Skin of body (tissue), 2 donors: Measurements from ENCODE around the gene GRK5. TPM values are rescaled to one million over a fixed set of nuclear protein-coding genes. Genes with fewer than 3 reads are reported as not detected.
"Not testable (repeated sequence)": the region's sequence is repeated elsewhere in the genome, so short reads cannot be mapped to it uniquely, and the experiment has no call there.

Source experiments
- DNase-seq: peaks from one replicate; lab custom pipeline; 2025; lab: John Stamatoyannopoulos, UW
- total RNA-seq: library from RNA; depleted of rRNA; stranded (reverse); fragments of >200 nt; gene quantifications from one replicate; pipeline ENCODE4 v1.2.3, GENCODE V29; 2014

The GRK5 gene
- total RNA-seq, 1 donor from 2014 or later = 10.7 TPM

DNA sequence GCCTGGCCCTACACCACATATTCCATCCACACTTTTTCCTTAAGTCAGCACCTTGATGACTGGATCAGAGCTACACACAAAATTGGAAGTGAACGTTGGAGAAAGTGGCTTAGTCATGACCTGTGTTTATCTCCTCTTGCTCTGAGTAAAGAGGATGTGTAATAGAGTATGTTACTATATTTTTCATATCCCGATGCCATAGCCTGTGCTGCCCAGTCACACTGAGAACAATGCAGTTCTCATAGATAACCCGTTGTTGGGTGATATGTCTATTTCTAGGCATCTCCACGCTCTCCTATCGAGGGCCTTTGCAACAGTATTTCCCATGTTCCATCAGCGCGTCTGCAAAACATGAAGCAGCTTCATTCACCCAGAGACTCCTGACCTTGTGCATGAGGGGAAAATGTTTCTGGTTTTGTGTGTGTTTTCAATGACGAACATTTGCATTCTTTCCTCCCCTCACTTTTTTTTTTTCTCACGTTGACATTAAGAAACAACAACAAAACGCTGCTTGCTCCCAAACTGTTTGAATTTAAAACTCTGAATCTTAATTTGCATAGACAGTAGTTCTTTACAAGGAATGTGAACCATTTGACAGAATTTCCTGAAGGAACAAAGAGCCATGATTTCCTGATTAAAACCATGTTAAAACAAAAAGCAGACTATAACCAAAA is 43.4 kb downstream of the GRK5 start:
- peak; percentile 69 for DNase-seq

DNA sequence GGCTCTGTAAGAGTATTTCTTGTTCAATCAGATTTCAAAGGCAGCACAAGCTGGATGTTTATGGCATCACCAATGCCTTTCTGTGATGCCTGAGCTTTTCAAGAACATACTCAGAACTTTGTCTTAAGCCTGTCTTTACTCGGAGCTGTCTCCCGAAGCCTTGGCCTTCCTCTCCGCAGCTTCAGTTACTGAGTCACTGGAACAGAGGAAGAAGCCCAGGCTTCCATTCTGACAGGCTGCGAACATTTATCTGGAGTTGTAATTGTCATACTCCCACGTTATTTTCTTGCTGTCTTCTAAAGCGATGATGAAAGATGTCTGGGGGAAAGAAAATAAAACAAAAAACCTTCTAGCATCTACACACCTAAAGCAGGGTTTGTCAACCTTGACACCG is 43.9 kb downstream of the GRK5 start:
- peak; percentile 53 for DNase-seq

DNA sequence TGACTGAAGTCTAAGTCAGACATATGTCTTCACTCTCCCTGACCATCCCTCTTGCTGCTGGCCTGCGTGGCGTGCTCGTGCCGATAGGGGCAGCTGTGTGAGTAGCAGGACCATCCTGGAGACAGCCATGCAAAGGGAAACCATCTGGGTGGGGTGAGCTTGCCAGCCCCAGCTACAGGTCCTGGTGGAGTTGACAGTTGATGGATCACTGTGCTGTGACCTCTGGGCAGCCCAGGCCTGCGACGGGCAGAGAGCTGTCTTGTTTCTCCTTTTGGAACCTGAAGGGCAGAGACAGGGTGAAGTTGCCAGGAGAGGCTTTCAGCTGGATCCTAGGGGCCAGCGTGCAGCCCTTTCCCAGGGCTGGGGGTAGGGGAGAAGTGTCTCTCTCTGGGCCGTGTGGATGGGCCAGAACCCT is 44.7 kb downstream of the GRK5 start:
- peak; percentile 8 for DNase-seq

DNA sequence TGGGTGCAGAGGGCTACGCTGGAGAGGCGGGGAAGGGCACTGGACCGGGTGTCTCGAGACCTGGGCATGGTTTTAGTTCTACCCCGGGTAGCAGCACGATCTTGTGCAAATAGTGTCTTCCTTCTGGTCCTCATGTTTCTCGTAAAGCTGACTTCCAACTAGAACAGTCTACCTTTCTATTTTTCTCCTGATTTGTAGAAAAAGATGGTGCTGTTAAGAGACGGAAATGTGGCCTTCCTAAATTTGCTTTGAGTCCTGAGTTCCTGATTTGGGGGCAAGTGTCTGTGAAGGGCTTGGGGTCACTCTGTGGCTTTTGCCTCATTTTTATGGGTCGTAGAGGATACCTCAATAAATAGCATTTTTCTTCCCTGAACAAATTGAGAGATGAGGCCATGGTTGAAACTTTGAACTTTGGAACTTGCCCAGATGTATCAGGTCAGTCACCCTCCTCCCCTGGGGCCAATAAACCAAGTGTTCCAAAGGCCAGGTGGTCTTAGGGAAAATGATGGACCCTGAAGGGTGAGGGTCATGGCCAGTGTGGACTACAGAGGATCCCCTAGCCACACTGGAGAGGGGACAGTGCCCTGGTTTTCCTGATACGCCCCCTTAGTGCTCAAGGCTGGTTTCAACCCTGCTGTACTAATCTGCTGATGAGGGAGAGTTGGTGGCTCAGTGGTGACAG is 45.2 kb downstream of the GRK5 start:
- DNase-seq = no peak

DNA sequence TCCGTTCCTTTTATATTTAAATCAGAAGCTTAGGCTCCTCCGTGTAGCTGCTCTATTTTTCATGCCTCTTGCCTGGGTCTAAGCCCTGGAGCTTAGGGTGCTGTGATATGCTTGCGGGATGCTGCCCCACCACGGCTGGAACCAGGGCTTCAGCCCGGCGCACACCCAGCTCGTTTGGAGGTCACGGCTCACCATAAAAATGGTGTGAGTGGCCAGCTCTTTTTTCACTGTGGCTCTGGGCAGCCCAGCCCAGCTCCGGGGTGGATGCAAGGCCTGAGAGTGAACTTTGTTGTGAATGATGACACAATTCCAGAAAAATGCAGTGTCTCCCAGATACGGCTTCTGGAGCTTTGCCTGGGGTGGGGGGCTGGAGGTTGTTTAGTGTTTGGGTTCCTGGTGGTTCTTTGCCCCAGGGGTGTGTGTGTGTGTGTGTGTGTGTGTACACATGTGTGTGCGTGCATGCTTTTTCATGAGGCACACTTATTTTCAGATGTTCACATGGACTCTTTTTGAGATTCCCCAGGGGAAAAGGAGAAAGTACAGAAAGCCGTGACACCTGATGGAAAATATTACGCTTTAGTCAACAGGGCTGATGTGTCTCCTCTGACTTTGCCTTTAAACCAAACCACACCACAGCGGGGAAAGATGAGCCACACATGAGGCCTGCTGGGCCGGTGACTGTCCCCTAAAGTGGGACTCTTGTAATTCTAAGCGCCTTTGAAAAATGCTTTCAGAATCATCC is 46.2 kb downstream of the GRK5 start:
- DNase-seq = peak; percentile 85

DNA sequence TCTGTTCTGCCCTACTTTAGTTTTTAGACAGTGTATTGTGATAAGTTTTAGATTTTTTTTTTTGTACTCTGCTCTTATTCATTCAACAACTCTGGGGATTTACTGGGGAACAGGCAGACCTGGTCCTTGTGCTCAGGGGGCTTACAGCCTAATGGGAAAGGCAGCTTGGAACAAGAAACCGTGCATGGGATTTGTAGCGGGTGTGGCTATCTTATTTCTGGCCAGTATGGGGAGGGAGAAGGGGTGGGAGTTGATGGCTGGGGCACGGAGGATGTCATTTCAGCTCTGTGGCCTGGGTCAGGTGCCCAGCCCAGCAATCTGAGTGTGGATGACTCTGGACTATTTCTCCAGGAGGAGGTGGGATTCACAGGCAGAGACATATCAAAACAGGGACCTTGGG is 47.0 kb downstream of the GRK5 start:
- DNase-seq = no peak

DNA sequence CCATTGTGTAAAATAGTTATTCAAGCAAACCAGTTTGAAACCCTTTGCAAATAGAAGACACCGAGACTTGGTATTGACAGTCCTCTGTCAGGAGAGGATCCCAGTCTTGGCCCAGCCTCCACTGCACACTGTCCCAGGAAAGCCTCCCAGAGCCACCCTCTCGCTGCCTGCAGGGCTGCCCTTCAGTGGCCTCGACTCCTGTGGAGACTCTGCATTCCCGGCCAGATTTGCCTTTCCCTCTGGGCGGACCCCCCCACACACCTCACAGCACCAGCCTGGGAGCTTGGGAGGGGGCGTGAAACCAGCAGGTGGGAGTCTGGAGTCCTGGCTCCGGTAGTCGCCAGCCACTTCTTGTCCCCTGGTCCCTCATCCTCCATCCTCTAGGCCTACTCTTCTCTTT is 48.7 kb downstream of the GRK5 start:
- no peak for DNase-seq

DNA sequence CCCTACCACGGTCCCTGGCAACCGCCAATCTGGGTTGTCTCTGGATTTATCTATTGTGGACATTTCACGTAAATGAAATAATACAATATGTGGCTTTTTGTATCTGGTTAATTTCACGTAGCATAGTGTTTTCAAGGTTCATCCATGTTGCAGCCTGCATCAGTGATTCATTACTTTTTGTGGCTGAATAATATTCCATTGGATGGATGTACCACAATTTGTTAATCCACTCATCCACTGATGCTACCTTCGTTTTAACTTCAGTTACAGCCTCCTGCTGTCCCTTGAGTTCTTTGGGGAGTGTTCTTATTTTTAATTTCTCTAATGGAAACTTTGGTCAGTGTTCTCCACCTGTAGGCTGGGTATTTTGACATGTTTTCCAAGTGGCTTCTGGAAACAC is 49.5 kb downstream of the GRK5 start:
- no peak for DNase-seq

DNA sequence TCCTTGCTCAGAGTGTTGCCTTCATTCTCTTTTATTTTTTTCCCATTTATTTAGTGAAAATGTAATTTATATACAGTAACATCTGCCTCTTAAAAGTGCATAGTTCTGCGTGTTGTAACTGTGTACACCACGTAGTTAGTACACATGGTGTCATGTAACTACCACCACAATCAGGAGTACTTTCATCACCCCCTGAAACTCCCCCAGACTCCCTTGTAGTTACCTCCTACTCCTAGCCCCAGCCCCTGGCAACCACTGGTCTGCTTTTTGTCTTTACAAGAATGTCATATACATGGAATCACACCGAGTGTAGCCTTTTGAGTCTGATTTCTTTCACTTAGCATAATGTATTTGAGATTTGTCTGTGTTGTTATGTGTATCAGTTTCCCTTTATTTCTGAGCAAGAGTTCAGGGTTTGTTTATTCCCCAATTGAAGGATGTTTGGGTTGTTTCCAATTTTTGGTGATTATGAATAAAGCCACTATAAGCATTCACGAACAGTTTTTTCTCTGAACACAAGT is 50.6 kb downstream of the GRK5 start:
- DNase-seq = no peak

DNA sequence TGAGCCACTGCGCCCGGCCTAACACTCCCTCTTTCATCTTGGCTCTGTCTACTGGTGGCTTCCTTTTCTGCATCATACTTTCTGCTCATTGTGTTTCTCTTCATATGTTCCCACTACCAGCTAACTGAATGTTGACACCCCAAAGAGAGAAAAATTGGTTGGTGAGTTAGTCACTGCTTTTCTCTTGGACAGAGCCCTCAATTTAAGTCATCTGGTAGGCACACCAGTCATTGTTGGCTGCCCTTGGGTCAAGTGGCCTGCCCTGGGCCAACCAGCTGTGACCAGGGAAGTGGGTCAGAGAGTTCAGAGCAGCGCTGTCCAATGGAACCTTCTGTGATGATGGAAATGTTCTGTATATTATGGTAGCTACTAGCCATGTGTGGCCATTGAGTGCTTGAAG is 52.0 kb downstream of the GRK5 start:
- DNase-seq = no peak

DNA sequence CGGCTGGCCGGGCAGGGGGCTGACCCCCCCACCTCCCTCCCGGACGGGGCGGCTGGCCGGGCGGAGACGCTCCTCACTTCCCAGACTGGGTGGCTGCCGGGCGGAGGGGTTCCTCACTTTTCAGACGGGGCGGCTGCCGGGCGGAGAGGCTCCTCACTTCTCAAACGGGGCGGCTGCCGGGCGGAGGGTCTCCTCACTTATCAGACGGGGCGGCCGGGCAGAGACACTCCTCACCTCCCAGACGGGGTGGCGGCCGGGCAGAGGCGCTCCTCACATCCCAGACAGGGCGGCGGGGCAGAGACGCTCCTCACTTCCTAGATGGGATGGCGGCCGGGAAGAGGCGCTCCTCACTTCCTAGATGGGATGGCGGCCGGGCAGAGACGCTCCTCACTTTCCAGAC is 53.6 kb downstream of the GRK5 start:
- not testable (repeated sequence) for DNase-seq

DNA sequence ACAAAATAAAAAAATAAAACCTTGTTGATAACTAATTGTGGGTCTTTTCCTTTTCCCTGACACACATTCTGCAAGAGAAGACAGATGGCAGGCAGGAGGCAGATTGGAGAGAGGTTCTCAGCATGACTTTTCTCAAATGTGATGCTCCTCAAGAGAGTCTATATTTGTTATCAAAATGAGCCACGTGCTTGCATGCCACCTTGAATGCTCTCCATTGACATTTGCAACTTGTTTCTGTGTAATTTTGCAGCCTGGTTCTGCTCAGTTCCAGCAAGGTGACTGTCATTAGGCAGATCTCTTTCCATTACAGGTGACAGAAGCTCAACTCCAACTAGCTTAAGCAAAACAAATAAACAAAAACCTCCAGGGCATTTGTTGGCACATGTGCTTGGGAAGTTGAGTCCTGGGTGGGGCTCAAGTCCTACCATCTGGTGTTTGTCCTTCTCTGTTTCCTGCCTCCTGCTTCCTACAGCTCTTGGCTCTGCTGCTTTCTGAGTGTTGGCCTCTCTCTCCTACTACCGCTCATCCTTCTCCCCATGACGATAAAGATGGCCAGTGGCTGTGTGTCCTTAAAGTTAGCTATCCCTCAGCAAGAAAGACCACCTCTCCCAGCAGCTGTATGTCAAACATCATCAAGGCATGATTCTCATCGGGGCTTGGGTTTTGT is 56.7 kb downstream of the GRK5 start:
- no peak for DNase-seq

DNA sequence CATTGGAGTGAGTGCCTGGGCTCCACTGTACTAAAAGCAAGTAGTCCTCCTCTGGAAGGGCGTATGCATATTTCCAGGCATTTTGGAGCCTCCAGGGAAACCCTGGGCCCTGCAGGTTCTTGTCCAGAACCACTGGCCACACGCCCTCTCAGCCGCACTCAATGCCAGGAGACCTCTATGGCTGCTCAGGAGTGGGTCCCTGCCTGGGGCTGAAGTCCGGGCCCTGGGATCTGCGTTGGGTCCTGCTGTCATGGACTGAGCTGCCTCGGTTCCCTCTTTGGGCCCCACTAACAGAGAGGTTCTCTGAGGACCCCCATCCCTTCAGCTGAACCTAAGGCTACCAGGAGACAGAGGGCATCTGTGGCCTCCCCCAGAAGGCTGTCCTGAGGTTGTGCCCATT is 58.3 kb downstream of the GRK5 start:
- DNase-seq = no peak

DNA sequence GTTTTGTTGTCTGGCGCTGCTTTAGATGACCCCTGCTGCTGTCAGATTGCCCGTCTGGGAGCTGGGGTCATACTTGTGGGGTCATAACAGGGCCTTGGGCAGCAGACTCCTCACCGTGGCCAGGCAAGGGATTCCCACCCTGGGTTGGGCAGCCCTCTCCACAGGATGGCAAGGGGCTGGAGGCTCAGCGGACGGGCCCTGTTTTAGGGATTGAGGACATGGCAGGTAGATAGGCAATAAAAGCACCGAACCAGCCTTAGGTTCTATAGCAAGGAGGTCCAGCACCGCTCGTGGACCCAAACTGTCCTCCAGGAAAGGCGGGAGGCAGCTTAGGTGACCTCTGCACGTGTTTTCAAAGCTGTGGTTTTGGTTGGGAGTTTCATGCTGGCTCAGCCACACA is 60.0 kb downstream of the GRK5 start:
- no peak for DNase-seq

DNA sequence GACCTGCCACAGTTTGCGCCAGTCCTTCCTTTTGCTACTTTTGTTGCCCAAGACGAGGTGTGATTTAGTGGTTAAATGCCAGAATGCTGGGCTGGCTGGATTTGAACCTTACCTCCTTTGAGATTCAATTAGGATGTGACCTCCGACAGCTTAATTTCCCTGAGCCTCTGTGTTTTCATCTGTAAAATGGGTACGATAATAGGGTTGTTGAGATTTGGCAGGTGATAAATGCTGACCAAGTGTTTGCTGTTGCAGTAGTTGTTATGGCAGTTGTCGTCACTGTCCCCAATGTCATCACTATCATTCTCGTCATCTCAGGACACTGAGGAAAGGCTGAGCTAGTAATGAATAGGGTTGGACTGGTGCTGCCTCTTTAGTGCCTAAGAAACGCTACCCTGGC is 61.1 kb downstream of the GRK5 start:
- DNase-seq = no peak

DNA sequence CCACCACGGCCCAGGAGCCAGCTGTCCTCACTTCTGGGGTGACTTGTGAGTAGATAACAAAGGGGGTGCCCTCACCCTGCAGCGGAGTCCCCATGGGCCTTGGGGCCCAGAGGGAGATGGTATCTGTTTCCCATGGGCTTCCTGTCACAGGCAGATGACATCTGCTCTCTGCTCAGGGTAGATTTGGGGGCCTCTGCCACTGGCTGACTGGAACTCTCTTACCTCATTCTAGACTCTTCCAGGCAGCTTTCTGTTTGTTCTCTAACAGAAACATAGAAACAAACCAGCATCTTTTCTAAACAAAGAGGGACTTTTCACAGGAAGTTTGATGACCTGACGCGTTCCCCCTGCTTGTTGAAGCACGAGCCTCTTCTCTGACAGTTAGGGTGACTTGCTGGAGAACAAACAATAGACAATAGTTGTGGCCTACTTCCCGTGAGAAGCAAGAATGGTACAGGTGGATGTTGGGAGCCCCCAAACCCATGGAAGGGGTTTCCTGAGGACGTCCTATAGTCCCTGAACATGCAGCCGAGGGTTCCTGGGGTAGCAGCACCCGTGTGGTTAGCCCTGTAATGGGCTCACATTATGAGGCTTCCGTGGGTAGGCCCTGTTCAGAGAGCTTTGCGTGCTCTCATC is 61.6 kb downstream of the GRK5 start:
- DNase-seq = no peak

DNA sequence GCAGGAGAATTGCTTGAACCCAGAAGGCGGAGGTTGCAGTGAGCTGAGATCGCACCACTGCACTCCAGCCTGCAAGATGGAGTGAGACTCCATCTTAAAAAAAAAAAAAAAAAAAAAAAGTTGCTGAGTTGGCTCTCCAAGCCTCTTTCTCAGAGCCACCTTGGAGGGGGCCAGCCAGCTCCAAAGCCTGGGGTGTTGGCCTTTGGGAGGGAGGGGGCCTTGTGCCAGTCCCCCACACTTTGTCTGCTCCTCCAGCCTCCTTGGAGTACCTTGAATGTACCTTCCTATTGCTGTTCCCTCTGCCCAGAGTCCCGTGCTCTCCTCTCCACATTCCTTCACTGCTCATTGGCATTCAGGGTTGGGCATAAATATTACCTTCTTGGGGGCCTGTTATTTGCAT is 62.4 kb downstream of the GRK5 start:
- DNase-seq = no peak

DNA sequence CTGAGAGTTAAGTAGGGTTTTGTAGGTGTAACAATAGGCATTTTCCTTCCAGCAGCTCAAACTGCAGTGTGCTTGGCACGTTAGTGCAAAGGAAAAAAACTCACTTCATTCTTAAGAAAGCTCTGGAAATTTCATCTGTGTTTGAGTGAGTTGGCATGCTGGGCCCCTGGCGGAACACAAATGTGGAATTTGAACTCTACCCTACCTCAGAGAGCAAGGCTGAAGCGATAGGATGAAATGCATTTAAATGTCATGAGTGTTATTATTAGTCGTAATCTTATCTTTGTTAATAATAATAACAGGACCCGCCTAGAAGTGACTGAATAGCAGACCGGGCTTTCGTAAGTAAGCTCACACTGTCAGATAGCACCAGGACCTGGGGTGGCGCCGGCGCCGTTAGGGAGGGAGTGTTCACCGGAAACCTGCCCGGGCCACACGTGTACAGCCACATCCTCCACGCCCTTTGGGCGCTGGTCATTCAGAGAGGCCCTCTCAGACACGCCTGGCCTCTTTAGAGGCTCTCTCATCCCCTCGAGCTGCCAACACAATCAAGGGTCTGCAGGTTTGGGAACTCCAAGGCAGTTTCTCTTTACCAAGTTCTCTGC is 63.5 kb downstream of the GRK5 start:
- DNase-seq = no peak

DNA sequence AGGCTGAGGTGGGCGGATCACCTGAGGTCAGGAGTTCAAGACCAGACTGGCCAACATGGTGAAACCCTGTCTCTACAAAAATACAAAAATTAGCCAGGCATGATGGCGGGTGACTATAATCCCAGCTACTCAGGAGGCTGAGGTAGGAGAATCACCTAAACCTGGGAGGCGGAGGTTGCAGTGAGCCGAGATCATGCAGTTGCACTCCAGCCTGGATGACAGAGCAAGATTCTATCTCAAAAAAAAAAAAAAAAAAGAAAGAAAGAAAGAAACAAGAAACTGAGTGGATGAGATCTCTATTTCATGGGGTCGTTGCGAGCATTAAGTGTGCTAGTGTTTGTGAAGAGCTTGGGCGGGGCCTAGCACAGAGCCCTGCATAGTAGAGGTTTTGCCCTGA is 65.0 kb downstream of the GRK5 start:
- DNase-seq = not testable (repeated sequence)

DNA sequence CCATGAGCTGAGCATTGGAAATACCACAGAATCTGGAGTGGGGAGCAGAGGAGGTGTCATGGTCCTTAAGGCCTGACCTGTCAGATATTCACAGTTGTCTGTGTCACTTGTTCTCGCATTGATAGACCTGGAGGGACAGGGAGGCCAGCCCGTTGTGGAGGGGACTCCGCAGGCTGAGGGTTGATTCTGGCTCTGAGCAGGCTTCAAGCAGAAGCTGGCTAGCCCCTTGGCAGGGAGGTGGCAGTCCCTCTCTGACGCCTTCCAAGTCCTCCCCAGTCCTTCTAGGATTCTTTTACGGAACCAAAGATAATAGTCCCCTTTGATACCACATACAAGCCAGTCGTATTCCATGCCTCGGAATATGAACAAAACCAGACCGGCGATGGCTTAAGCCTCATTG is 65.4 kb downstream of the GRK5 start:
- no peak for DNase-seq

DNA sequence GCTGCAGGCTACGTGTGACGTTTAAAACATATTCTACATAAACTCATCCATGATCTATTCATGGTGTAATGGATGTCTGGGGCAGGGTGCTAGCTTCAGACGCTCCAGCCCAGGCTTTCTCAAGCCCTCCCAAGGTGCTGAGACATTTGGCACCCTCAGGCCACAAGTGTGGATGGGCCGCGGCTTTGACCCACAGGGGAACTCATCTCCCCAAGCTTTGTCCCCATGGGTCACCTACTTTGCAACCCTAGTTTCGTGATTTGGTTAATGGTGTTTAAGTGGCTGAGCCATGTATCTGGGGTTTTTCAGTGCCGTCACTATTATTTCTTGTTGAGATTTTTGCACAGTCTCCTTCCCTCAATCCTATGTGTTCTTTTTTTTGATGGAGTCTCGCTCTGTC is 66.0 kb downstream of the GRK5 start:
- no peak for DNase-seq
